ENCODE measurements around the gene MYO5B. TPM values are rescaled to one million over a fixed set of nuclear protein-coding genes. Genes with fewer than 3 reads are reported as not detected.

Gene MYO5B
- total RNA-seq, 4 donors from 2014 or later: 1.9 to 18.3 (median 4.4) TPM

- Histone ChIP-seq H3K36me3 (no peaks in the 10 kb centered on the region), H3K4me1 (no peaks in the 10 kb centered on the region), H3K4me3 (no peak overlapping the region), H3K27ac (no peak overlapping the region), H3K27me3 (no peaks in the 10 kb centered on the region), H3K9me3 (no peaks in the 10 kb centered on the region)
- ATAC-seq: no peak
- TF ChIP-seq POLR2AphosphoS5 (IDR thresholded peaks at IDR 0.05): no peak
- no peak for TF ChIP-seq CTCF (IDR thresholded peaks at IDR 0.05)
- TF ChIP-seq POLR2A (IDR thresholded peaks at IDR 0.05): no peak
- TF ChIP-seq EP300 (IDR thresholded peaks at IDR 0.05): no peak
Observed at GRCh38 chr18:50034029-50034428, 160.9 kb downstream of the MYO5B start.

- H3K27ac ChIP-seq: no peak overlapping the region
- H3K36me3 ChIP-seq: no peaks in the 10 kb centered on the region
- H3K27me3 ChIP-seq: no peaks in the 10 kb centered on the region
- H3K4me1 ChIP-seq: no peaks in the 10 kb centered on the region
- H3K4me3 ChIP-seq: no peak overlapping the region
- no peaks in the 10 kb centered on the region for H3K9me3 ChIP-seq
- WGBS, 2 donors (ENCODE audit: low coverage in 1 of 2): 65 to 67% methylated on average over 4 to 6 of the region's 6 CpGs
- no peak for ATAC-seq
- no peak for TF ChIP-seq CTCF (IDR thresholded peaks at IDR 0.05)
- no peak for TF ChIP-seq POLR2AphosphoS5 (IDR thresholded peaks at IDR 0.05)
- TF ChIP-seq EP300 (IDR thresholded peaks at IDR 0.05): no peak
- no peak for TF ChIP-seq POLR2A (IDR thresholded peaks at IDR 0.05)
Observed at GRCh38 chr18:50033004-50033403, 161.9 kb downstream of the MYO5B start.

- 56 to 77% methylated on average over 2 to 4 of the region's 4 CpGs for WGBS, 2 donors (ENCODE audit: low coverage in 1 of 2)
- H3K9me3 ChIP-seq: no peaks in the 10 kb centered on the region
- H3K4me3 ChIP-seq: no peak overlapping the region
- TF ChIP-seq CTCF (IDR thresholded peaks at IDR 0.05) (no peak), POLR2A (IDR thresholded peaks at IDR 0.05) (no peak), POLR2AphosphoS5 (IDR thresholded peaks at IDR 0.05) (no peak), EP300 (IDR thresholded peaks at IDR 0.05) (no peak)
- ATAC-seq: no peak
- H3K27ac ChIP-seq: no peak overlapping the region
- no peaks in the 10 kb centered on the region for H3K36me3 ChIP-seq
- H3K4me1 ChIP-seq: no peaks in the 10 kb centered on the region
- H3K27me3 ChIP-seq: no peaks in the 10 kb centered on the region
Observed at GRCh38 chr18:50030146-50030545, 164.8 kb downstream of the MYO5B start.

- Histone ChIP-seq H3K4me3 (no peak overlapping the region), H3K9me3 (no peaks in the 10 kb centered on the region), H3K4me1 (no peaks in the 10 kb centered on the region), H3K36me3 (no peaks in the 10 kb centered on the region), H3K27me3 (peaks cover 2% of the 10 kb centered on the region), H3K27ac (no peak overlapping the region)
- 64 to 77% methylated on average over 2 of the region's 2 CpGs for WGBS, 2 donors (ENCODE audit: low coverage in 1 of 2)
- ATAC-seq: no peak
- TF ChIP-seq POLR2AphosphoS5 (IDR thresholded peaks at IDR 0.05): no peak
- no peak for TF ChIP-seq POLR2A (IDR thresholded peaks at IDR 0.05)
- TF ChIP-seq EP300 (IDR thresholded peaks at IDR 0.05): no peak
- no peak for TF ChIP-seq CTCF (IDR thresholded peaks at IDR 0.05)
Observed at GRCh38 chr18:50027996-50028395, 167.0 kb downstream of the MYO5B start.

- Histone ChIP-seq H3K36me3 (no peaks in the 10 kb centered on the region), H3K4me1 (no peaks in the 10 kb centered on the region), H3K27ac (no peak overlapping the region), H3K27me3 (peaks cover 8% of the 10 kb centered on the region), H3K9me3 (no peaks in the 10 kb centered on the region), H3K4me3 (no peak overlapping the region)
- TF ChIP-seq EP300 (IDR thresholded peaks at IDR 0.05) (no peak), POLR2AphosphoS5 (IDR thresholded peaks at IDR 0.05) (no peak), POLR2A (IDR thresholded peaks at IDR 0.05) (no peak), CTCF (IDR thresholded peaks at IDR 0.05) (no peak)
- no peak for ATAC-seq
- WGBS, 2 donors (ENCODE audit: low coverage in 1 of 2): 69 to 72% methylated on average over 2 of the region's 3 CpGs
Observed at GRCh38 chr18:50024466-50024865, 170.5 kb downstream of the MYO5B start.
